Globus pallidus (tissue), 1 donor: ENCODE results near the gene PI4K2A.
"Not testable (repeated sequence)": the region's sequence is repeated elsewhere in the genome, so short reads cannot be mapped to it uniquely, and the experiment has no call there.

Source experiments
- DNase-seq: peaks from one replicate; pipeline ENCODE4 v3.0.0-alpha.2; 2015; ENCODE audit warnings: low spot score

Gene PI4K2A

GRCh38 chr10:97632949-97633884, 7.3 kb upstream of the PI4K2A start, which contains the start of gene MORN4:
Gene MORN4 (minus strand): TSS chr10:97633500. CDS start chr10:97619653, 13,847 bp downstream.
- DNase-seq = peak; percentile 90

GRCh38 chr10:97633921-97634320, 6.5 kb upstream of the PI4K2A start:
- DNase-seq = no peak

GRCh38 chr10:97635577-97635976, 4.9 kb upstream of the PI4K2A start:
- DNase-seq = no peak

- DNase-seq = not testable (repeated sequence)
These were observed 1.4 kb upstream of the PI4K2A start for GRCh38 chr10:97639090-97639489.

- peak; percentile 23 for DNase-seq
These were observed 669 bp downstream of the PI4K2A start for GRCh38 chr10:97640868-97641811.

GRCh38 chr10:97642471-97643159, 2.1 kb downstream of the PI4K2A start:
- not testable (repeated sequence) for DNase-seq

GRCh38 chr10:97643441-97643985, 3.0 kb downstream of the PI4K2A start:
- no peak for DNase-seq

- no peak for DNase-seq
These were observed 4.5 kb downstream of the PI4K2A start for GRCh38 chr10:97644936-97645335.

GRCh38 chr10:97647556-97647955, 7.1 kb downstream of the PI4K2A start:
- no peak for DNase-seq

- DNase-seq = peak; percentile 36
These were observed 8.3 kb downstream of the PI4K2A start for GRCh38 chr10:97648562-97649404.

- not testable (repeated sequence) for DNase-seq
These were observed 8.9 kb downstream of the PI4K2A start for GRCh38 chr10:97649405-97649750.

GRCh38 chr10:97650726-97651125, 10.3 kb downstream of the PI4K2A start:
- DNase-seq = no peak

- DNase-seq = no peak
These were observed 11.3 kb downstream of the PI4K2A start for GRCh38 chr10:97651773-97652172.

- no peak for DNase-seq
These were observed 16.3 kb downstream of the PI4K2A start for GRCh38 chr10:97656777-97657176.

- no peak for DNase-seq
These were observed 19.1 kb downstream of the PI4K2A start for GRCh38 chr10:97659589-97659988.

- DNase-seq = no peak
These were observed 23.9 kb downstream of the PI4K2A start for GRCh38 chr10:97664282-97664850.

- DNase-seq = no peak
These were observed 26.5 kb downstream of the PI4K2A start for GRCh38 chr10:97666992-97667391.

GRCh38 chr10:97667463-97667862, 27.0 kb downstream of the PI4K2A start:
- DNase-seq = no peak

GRCh38 chr10:97669571-97669970, 29.1 kb downstream of the PI4K2A start:
- no peak for DNase-seq
